DND-41 (cell line): Measurements from ENCODE around the gene ZNF575.

Experiments
- EZH2 ChIP-seq: IDR thresholded peaks from 3 replicates; pipeline ENCODE4 v1.6.1; 2012; ENCODE audit warnings: borderline replicate concordance, low read depth, mild to moderate bottlenecking, moderate library complexity, low read length, inconsistent platforms; ENCODE audit not compliant: severe bottlenecking
- TF ChIP-seq, protein P1 (sequence below): IDR thresholded peaks from 2 replicates; pipeline ENCODE4 v1.5.1; 2012; ENCODE audit warnings: borderline replicate concordance, low read length, moderate library complexity, mild to moderate bottlenecking; ENCODE audit not compliant: poor library complexity, severe bottlenecking; ENCODE audit errors: extremely low read depth

DNA sequence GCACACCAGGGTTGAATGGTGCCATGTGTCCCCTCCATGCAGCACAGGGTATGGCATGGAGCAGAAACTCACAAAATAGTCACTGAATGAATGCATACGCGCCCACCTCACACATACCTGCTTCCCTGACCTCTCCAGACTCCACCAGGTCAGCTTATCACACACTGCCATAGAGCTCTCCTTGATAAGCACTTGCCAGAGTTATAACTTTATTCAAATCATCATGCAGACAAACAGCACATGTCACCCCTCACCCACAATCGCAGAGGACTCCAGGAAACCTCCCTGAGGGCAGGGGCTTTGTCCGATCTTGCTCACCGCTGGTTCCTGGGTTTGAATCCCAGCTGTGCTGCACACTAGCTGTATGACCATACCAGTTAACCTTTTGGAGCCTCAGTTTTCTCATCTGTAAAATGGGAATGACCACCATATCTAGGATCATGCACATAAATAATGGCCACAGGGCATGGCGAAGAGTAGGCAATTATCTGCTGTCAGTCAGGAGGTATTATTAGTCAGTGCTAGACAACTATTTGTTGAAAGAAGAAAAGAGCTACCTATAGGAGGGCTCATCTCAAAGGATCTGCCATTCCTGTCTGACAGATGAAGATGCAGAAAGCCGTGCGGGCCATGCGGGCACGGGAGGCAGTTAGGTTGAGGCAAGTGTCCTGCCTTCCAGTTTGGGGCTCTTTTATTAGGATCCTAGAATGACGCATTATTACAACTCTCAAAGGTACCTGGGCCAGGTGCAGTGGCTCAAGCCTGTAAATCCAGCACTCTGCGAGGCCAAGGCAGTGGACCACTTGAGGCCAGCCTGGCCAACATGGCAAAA lies 28.4 kb downstream of the ZNF575 start:
- TF ChIP-seq, protein P1, sequence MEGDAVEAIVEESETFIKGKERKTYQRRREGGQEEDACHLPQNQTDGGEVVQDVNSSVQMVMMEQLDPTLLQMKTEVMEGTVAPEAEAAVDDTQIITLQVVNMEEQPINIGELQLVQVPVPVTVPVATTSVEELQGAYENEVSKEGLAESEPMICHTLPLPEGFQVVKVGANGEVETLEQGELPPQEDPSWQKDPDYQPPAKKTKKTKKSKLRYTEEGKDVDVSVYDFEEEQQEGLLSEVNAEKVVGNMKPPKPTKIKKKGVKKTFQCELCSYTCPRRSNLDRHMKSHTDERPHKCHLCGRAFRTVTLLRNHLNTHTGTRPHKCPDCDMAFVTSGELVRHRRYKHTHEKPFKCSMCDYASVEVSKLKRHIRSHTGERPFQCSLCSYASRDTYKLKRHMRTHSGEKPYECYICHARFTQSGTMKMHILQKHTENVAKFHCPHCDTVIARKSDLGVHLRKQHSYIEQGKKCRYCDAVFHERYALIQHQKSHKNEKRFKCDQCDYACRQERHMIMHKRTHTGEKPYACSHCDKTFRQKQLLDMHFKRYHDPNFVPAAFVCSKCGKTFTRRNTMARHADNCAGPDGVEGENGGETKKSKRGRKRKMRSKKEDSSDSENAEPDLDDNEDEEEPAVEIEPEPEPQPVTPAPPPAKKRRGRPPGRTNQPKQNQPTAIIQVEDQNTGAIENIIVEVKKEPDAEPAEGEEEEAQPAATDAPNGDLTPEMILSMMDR, result no peak
- TF ChIP-seq EZH2, result no peak
